GM13977 (cell line): ENCODE data around the gene CFAP58.
A peak's percentile ranks its signal among the peaks of the same experiment; 100 is the strongest.

Experiments used
- DNase-seq: peaks from one replicate; pipeline ENCODE4 v3.0.0; 2012; ENCODE audit warnings: low spot score
- in situ Hi-C: fragments of 300-500 bp; cut with MboI; formaldehyde crosslinking; loops from one replicate; pipeline ENCODE4 v1.12.0; 2022; ENCODE audit warnings: low sequenced_read_pairs, low pct_unique_long_range_greater_than_20kb, mixed read lengths, inconsistent platforms; ENCODE audit not compliant: unreplicated experiment
- TF ChIP-seq, protein P1 (sequence below): IDR thresholded peaks from 2 replicates; pipeline ENCODE4 v1.5.1; 2012; ENCODE audit warnings: mild to moderate bottlenecking, control low read depth; ENCODE audit not compliant: insufficient read depth; ENCODE audit errors: extremely low read depth, missing control alignments

The CFAP58 gene

DNA sequence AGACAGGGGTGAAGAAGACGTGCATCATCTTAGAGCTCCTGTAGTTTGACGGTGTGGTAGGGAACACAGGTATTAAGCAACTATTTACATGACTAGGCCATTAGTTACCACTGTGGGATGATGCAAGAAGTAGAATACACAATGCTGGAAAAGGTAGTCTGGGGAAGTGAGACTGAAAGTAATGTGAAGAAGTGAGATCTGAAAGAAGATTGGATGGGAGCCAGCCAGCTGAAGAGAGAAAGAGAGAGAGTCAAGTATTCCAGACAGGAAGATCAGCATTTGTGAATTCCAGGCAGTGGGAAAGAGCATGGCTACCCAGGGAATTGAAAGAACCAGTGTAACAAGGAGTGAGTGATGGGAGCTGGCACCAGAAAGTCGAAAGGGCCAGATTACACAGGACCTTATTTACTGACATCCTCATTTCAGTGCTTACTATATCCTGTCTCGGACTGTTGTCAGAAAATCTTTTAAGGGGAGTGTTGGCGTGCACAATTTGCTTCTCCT is 4.0 kb upstream of the CFAP58 start:
- DNase-seq, result peak; percentile 41
- TF ChIP-seq, protein P1, sequence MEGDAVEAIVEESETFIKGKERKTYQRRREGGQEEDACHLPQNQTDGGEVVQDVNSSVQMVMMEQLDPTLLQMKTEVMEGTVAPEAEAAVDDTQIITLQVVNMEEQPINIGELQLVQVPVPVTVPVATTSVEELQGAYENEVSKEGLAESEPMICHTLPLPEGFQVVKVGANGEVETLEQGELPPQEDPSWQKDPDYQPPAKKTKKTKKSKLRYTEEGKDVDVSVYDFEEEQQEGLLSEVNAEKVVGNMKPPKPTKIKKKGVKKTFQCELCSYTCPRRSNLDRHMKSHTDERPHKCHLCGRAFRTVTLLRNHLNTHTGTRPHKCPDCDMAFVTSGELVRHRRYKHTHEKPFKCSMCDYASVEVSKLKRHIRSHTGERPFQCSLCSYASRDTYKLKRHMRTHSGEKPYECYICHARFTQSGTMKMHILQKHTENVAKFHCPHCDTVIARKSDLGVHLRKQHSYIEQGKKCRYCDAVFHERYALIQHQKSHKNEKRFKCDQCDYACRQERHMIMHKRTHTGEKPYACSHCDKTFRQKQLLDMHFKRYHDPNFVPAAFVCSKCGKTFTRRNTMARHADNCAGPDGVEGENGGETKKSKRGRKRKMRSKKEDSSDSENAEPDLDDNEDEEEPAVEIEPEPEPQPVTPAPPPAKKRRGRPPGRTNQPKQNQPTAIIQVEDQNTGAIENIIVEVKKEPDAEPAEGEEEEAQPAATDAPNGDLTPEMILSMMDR, result no peak
- in situ Hi-C loops, result loop anchor here (5.0 to 10.0 kb wide), 2 partner anchors 37 to 55 kb away; no protein-coding TSS in a partner anchor

DNA sequence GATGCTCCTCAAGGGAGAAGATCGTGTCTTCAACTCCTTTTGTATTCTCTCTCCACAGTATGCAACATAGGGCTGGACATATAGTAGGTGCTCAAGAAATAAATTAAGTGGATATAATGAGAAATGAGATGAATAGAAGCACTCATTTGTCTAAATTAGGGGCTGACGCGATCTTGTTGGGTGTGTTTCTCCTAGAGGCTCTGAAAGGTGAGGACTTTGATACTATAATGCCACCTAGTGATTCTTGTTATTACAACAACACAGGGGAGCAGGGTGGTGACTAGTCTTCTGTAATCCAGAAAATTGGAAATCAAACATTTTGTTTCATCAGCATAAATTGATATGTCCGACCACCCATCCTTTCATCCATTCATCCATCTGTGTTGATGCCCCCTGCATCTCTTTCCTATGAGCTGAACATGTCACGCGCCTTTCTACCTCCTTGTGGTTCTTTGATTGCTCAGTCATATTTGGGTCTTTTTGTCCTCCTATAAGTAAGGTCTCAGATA is 3.5 kb upstream of the CFAP58 start:
- TF ChIP-seq, protein P1, result peak; percentile 58
- in situ Hi-C loops, result no loop called here

DNA sequence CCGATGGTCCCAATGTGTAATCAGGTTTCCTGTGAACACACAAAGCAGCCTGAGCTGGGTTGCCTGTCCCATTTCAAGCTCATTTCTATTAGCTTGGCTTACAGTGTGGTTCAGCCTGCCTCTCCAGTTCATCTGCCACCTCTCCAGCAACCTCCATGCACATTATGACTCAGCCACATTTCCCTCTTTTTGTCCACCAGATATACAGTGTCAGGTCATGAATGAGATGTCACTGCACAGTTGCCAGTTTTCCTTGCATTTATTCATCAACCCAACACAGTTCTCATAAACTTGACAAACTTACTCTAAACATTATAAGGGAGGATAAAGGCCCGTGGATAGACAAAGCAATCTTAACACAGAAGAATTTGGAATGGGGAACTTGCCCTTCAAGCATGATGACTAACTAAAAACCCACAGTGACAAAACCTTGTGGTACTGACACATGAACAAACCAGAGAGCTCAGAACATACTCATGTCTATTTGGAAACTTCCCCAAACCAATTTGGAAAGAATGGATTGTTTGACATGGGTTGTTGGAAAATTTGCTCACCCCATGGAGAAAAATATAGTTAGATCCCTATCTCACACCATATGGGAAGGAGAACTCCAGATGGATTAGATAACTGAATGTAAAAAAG is 2.5 kb upstream of the CFAP58 start:
- DNase-seq, result no peak
- in situ Hi-C loops, result no loop called here
- TF ChIP-seq, protein P1, result no peak

More for the DNA sequence above, 3.5 kb upstream of the CFAP58 start:
- peak; percentile 52 for DNase-seq

DNA sequence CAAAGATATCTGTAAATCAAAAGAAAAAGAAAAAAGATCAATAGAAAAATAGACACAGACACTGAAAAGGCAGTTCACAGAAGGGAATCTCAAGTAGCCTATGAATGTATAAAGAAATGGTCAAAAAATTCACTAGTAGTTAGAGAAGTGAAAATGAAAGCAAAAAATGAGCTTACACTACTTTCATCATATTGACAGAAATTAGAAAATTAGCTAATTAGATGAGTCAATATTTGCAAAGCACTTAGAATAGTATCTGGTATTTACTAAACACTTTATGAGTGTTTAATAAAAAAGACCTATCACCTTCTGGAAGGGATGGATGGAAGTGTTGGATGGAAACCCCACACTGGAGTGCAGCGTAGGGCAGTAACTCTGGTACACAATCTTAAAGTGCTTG is 1.7 kb upstream of the CFAP58 start:
- TF ChIP-seq, protein P1, result no peak
- no peak for DNase-seq
- in situ Hi-C loops, result no loop called here

DNA sequence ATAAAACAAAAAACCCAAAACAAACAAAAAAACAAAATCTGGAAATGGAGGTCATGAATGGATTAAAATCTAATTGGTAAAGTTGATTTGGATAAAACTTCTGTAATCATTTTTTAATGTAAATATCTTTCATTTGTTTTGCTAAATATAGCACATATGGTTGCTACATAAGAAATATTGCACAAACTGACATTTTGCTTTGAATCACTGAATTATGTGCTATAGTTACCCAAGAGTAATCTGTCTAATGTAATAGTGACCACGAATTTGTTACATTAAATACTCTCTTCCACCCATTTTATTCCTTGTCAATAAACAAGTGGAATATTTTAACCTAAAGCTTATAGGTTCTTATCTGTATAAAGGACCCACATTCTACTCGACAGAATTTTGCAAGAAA is 6.2 kb downstream of the CFAP58 start:
- in situ Hi-C loops, result no loop called here
- no peak for DNase-seq
- TF ChIP-seq, protein P1, result no peak

DNA sequence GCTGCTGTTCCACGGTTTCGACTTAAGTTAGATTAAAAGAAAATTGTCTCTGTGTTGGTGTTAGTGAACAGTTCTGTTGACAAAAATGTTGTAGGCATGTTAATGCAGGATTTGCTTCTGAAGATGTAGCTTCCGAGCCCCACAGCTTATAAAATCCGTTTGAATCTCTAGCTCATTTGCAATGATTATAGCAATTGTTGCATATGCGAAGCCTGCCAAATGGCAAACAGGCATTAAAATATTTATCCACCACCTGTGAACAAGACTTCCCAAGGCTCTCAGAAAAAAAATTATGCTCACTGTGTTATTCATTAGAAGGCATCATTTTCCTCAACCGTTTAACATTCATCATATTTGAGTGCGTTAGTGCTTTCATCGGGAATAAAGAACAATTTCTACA is 14.3 kb downstream of the CFAP58 start:
- in situ Hi-C loops, result no loop called here
- TF ChIP-seq, protein P1, result no peak
- DNase-seq, result no peak
